Heart left ventricle (tissue), 16 donors: ENCODE data around the gene PKNOX2. TPM values are rescaled to one million over a fixed set of nuclear protein-coding genes. Genes with fewer than 3 reads are reported as not detected.

Source experiments
- ATAC-seq, 4 donors: fragments of 200-7000 bp; cut with Tn5 transposase; one replicate each; pipeline ENCODE4 v1.9.1; 2020 to 2022; ENCODE audit warnings: moderate library complexity in 4 of 4, mild to moderate bottlenecking in 3 of 4, moderate number of reproducible peaks in 1 of 4
- DNase-seq, 5 donors: peaks; one replicate each; pipeline ENCODE4 v3.0.0-alpha.2; 2020
- H3K27ac ChIP-seq, 12 donors: fragments of 200-600 bp; sonication (generic) in 4 of 12; one replicate each; pipeline versions ENCODE4 v1.5.0 to v1.8.0; 2016 to 2022; ENCODE audit warnings: mild to moderate bottlenecking in 2 of 12
- H3K27me3 ChIP-seq, 9 donors: fragments of 200-600 bp; sonication (generic) in 2 of 9; one replicate each; pipeline versions ENCODE4 v1.5.1 to v1.8.0; 2016 to 2022; ENCODE audit warnings: mild to moderate bottlenecking in 3 of 9
- H3K36me3 ChIP-seq, 9 donors: fragments of 200-600 bp; sonication (generic) in 2 of 9; one replicate each; pipeline versions ENCODE4 v1.5.0 to v1.8.0; 2018 to 2022; ENCODE audit warnings: mild to moderate bottlenecking in 2 of 9
- H3K4me1 ChIP-seq, 12 donors: fragments of 200-600 bp; sonication (generic) in 4 of 12; one replicate each; pipeline versions ENCODE4 v1.5.0 to v1.8.0; 2016 to 2022; ENCODE audit warnings: mild to moderate bottlenecking in 3 of 12
- H3K4me3 ChIP-seq, 12 donors: fragments of 200-600 bp; sonication (generic) in 4 of 12; one replicate each; pipeline versions ENCODE4 v1.5.0 to v1.8.0; 2017 to 2022; ENCODE audit warnings: mild to moderate bottlenecking in 9 of 12, moderate library complexity in 4 of 12
- H3K9me3 ChIP-seq, 12 donors: fragments of 200-600 bp; sonication (generic) in 4 of 12; one replicate each; pipeline versions ENCODE4 v1.5.0 to v1.8.0; 2016 to 2022; ENCODE audit warnings: mild to moderate bottlenecking in 1 of 12
- CTCF ChIP-seq, 12 donors: fragments of 200-600 bp; sonication (generic) in 4 of 12; IDR thresholded peaks; one replicate each; pipeline versions ENCODE4 v1.5.0 to v1.8.0; 2018 to 2022; ENCODE audit warnings: antibody characterized with exemption in 12 of 12, mild to moderate bottlenecking in 5 of 12
- POLR2A ChIP-seq, 2 donors: fragments of 450-650 bp; IDR thresholded peaks; one replicate each; pipeline ENCODE4 v1.6.1; 2017; ENCODE audit warnings: antibody characterized with exemption in 2 of 2, mild to moderate bottlenecking in 2 of 2, moderate library complexity in 2 of 2
- WGBS, 4 donors: extraction: QIAGEN DNeasy Blood & Tissue Kit in 2 of 4; methylation state at CpG; one replicate each; pipeline versions ENCODE4 v1.1.5 to v1.1.7; 2013 to 2018; 5-methylcytosine and 5-hydroxymethylcytosine counted together
- intact Hi-C, 10 donors: fragments of 100-400 bp; cut with DNase I; formaldehyde crosslinking; loops; one replicate each; pipeline versions ENCODE4 v1.11.1 to v1.14.2; 2022
- polyA plus RNA-seq, 2 donors: library from polyadenylated mRNA; stranded (reverse); fragments of 200-250 nt; gene quantifications; one replicate each; pipeline ENCODE4 v1.2.3, GENCODE V29; 2013
- total RNA-seq, 9 donors: library from RNA; depleted of rRNA in 2 of 9; stranded (reverse); fragments of >200 nt in 2 of 9; fragmentation: NEBNext Ultra II Directional in 3 of 9; extraction: Animal tissue kit (Norgen Biotek cat#: 25700) in 3 of 9; gene quantifications; one replicate each; pipeline versions ENCODE4 v1.1.0 to v1.2.4, GENCODE V29; 2016 to 2023
- donor health status: ischemic (EF 13 %, LVEDD 7.1; RV severe dilation, severe dysfunction).
- donor health status: healthy with polysubstance abuse.
- donor health status: DM: no; HTN: yes; CAD: no.
- donor health status: DM: no; HTN: no; CAD: no.
- donor health status: ischemic (EF 25% LVEDD 6.9; RV normal size, moderate dysfunction).
- donor health status: ischemic (EF 25% LVEDD 5.7; RV mildly dilated, moderate dysfunction).
- donor health status: healthy.
- donor health status: DM: yes; HTN: yes; CAD: no.
- donor health status: ischemic (EF 35%, LVEDD 5.7; RV mildly dilated, moderate dysfunction).
- donor health status: nonischemic (EF 11% LVEDD 7.7; RV severe dilation, severe dysfunction).
- donor health status: DM: yes; HTN: yes; CAD: no.
- donor health status: PGD.
- donor health status: ischemic (EF 29% LVEDD 5.4; RV normal size, mild dysfunction).
- donor health status: nonischemic (EF 23%, LVEDD 6.1; RV moderate dilation, normal function).

Gene PKNOX2
- total and polyA plus RNA-seq, 11 donors: 3.1 to 9.4 (median 4.5) TPM

GRCh38 chr11:125358254-125358840 lies 193.8 kb downstream of the PKNOX2 start:
- no peak overlapping the region for H3K27ac ChIP-seq
- DNase-seq (no peak), ATAC-seq (no peak)
- H3K9me3 ChIP-seq: no peaks in the 10 kb centered on the region
- H3K4me3 ChIP-seq: no peak overlapping the region
- no peaks in the 10 kb centered on the region for H3K27me3 ChIP-seq
- intact Hi-C loops: no loop called here
- no peak for TF ChIP-seq POLR2A (IDR thresholded peaks at IDR 0.05)
- TF ChIP-seq CTCF (IDR thresholded peaks at IDR 0.05): no peak
- no peaks in the 10 kb centered on the region for H3K36me3 ChIP-seq
- 74 to 82% (median 78%) methylated on average over 6 of the region's 6 CpGs for WGBS, 4 donors
- H3K4me1 ChIP-seq: peaks cover 0 to 3% (median 0%) of the 10 kb centered on the region in 12 donors

- H3K4me1 ChIP-seq: peaks cover 0 to 3% (median 0%) of the 10 kb centered on the region in 12 donors
- H3K36me3 ChIP-seq: no peaks in the 10 kb centered on the region
- no peak for DNase-seq
- no peak overlapping the region for H3K27ac ChIP-seq
- 94 to 96% (median 96%) methylated on average over 9 of the region's 9 CpGs for WGBS, 4 donors
- ATAC-seq: no peak
- TF ChIP-seq POLR2A (IDR thresholded peaks at IDR 0.05) (no peak), CTCF (IDR thresholded peaks at IDR 0.05) (no peak)
- H3K27me3 ChIP-seq: no peaks in the 10 kb centered on the region
- no peak overlapping the region for H3K4me3 ChIP-seq
- no peaks in the 10 kb centered on the region for H3K9me3 ChIP-seq
- intact Hi-C loops: no loop called here
Measured at GRCh38 chr11:125359130-125359529, 194.6 kb downstream of the PKNOX2 start.

- intact Hi-C loops: no loop called here
- H3K4me3 ChIP-seq: no peak overlapping the region
- ATAC-seq (no peak), DNase-seq (no peak)
- H3K9me3 ChIP-seq: no peaks in the 10 kb centered on the region
- 82 to 92% (median 91%) methylated on average over 7 of the region's 7 CpGs for whole genome bisulfite sequencing, 4 donors
- peaks cover 0 to under 1% (median 0%) of the 10 kb centered on the region in 12 donors for H3K4me1 ChIP-seq
- no peaks in the 10 kb centered on the region for H3K36me3 ChIP-seq
- no peak overlapping the region for H3K27ac ChIP-seq
- TF ChIP-seq POLR2A (IDR thresholded peaks at IDR 0.05) (no peak), CTCF (IDR thresholded peaks at IDR 0.05) (no peak)
- H3K27me3 ChIP-seq: no peaks in the 10 kb centered on the region
Measured at GRCh38 chr11:125360066-125360465, 195.5 kb downstream of the PKNOX2 start.

- Histone ChIP-seq H3K36me3 (no peaks in the 10 kb centered on the region), H3K4me3 (no peak overlapping the region), H3K27ac (no peak overlapping the region), H3K9me3 (no peaks in the 10 kb centered on the region), H3K4me1 (peaks cover 0 to 7% (median 0%) of the 10 kb centered on the region in 12 donors), H3K27me3 (no peaks in the 10 kb centered on the region)
- no peak for ATAC-seq
- TF ChIP-seq POLR2A (IDR thresholded peaks at IDR 0.05) (no peak), CTCF (IDR thresholded peaks at IDR 0.05) (no peak)
- intact Hi-C loops: no loop called here
- no peak for DNase-seq
- 75 to 84% (median 78%) methylated on average over 11 of the region's 11 CpGs for WGBS, 4 donors
Measured at GRCh38 chr11:125364121-125364826, 199.7 kb downstream of the PKNOX2 start.
